Activated naive CD4-positive, alpha-beta T cell treated with anti-CD3 and anti-CD28 coated beads for 36 hours (primary cell): ENCODE results near the gene BICC1. TPM values are rescaled to one million over a fixed set of nuclear protein-coding genes. Genes with fewer than 3 reads are reported as not detected.
"Not testable (repeated sequence)": the region's sequence is repeated elsewhere in the genome, so short reads cannot be mapped to it uniquely, and the experiment has no call there.

Source experiments
- CTCF ChIA-PET: fragments of 350-600 bp; sonication (Branson Sonifier 250); formaldehyde crosslinking; loops from one replicate; lab custom pipeline; 2021; ENCODE audit warnings: antibody characterized with exemption; lab: Charles Lee
- DNase-seq: peaks from one replicate; pipeline ENCODE4 v3.0.0-alpha.2; 2020
- H3K27ac Mint-ChIP-seq: one replicate; pipeline ENCODE4 v1.8.0; 2021; ENCODE audit warnings: mild to moderate bottlenecking, mixed read lengths
- H3K27me3 Mint-ChIP-seq: one replicate; pipeline ENCODE4 v1.8.0; 2021; ENCODE audit warnings: low read depth, mixed read lengths
- H3K36me3 Mint-ChIP-seq: one replicate; pipeline ENCODE4 v1.8.0; 2021; ENCODE audit warnings: low read depth, mixed read lengths
- H3K4me1 Mint-ChIP-seq: one replicate; pipeline ENCODE4 v1.8.0; 2021; ENCODE audit warnings: low read depth, mixed read lengths
- H3K4me3 Mint-ChIP-seq: one replicate; pipeline ENCODE4 v1.8.0; 2021; ENCODE audit warnings: mild to moderate bottlenecking, moderate library complexity, mixed read lengths
- H3K9me3 Mint-ChIP-seq: one replicate; pipeline ENCODE4 v1.8.0; 2021; ENCODE audit warnings: mixed read lengths
- intact Hi-C: fragments of 100-400 bp; cut with micrococcal nuclease; formaldehyde crosslinking; loops from one replicate; pipeline ENCODE4 v1.15.1; 2023
- total RNA-seq, 2 experiments: library from RNA; stranded (reverse); gene quantifications; one replicate each; pipeline ENCODE4 v1.2.3, GENCODE V29; 2021

Gene BICC1
- total RNA-seq, 2 experiments from 2014 or later = not detected

- H3K27me3 Mint-ChIP-seq = peaks cover 2% of the 10 kb centered on the region
- no peaks in the 10 kb centered on the region for H3K36me3 Mint-ChIP-seq
- intact Hi-C loops = no loop called here
These were observed 331.1 kb downstream of the BICC1 start for GRCh38 chr10:58843760-58844159.

GRCh38 chr10:58844680-58845079 is 332.0 kb downstream of the BICC1 start:
- Mint-ChIP-seq H3K9me3 (no peaks in the 10 kb centered on the region), H3K4me3 (no peak overlapping the region), H3K36me3 (no peaks in the 10 kb centered on the region), H3K27me3 (peaks cover 2% of the 10 kb centered on the region), H3K27ac (no peak overlapping the region), H3K4me1 (no peaks in the 10 kb centered on the region)
- intact Hi-C loops = no loop called here
- no peak for DNase-seq
- CTCF ChIA-PET = no interaction called here

More at GRCh38 chr10:58843760-58844159, 331.1 kb downstream of the BICC1 start:
- H3K27ac Mint-ChIP-seq = no peak overlapping the region
- no peaks in the 10 kb centered on the region for H3K9me3 Mint-ChIP-seq
- CTCF ChIA-PET = no interaction called here
- H3K4me3 Mint-ChIP-seq = no peak overlapping the region
- H3K4me1 Mint-ChIP-seq = no peaks in the 10 kb centered on the region
- DNase-seq = no peak

DNA sequence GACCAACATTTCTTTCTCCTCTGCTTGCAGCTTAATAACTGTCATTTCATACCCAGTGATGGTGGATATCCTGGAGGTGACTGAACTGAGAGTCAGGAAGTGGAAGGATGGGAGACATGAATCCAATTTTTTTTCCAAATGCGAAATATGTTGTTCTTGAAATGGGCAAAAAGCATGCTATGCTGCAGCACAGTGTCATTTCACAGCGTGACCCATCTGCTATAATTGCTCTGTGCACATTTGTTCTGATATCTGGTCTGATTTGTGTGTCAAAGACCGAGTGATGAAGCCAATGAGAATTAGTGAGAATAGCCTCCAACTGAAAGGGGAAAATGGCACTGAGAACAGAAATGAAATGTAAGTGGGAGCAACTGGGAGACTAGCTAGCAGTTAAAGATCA is 334.2 kb downstream of the BICC1 start:
- CTCF ChIA-PET = no interaction called here
- no peak for DNase-seq
- H3K9me3 Mint-ChIP-seq = no peaks in the 10 kb centered on the region
- intact Hi-C loops = no loop called here
- H3K27me3 Mint-ChIP-seq = no peaks in the 10 kb centered on the region
- H3K27ac Mint-ChIP-seq = no peak overlapping the region
- no peak overlapping the region for H3K4me3 Mint-ChIP-seq
- no peaks in the 10 kb centered on the region for H3K4me1 Mint-ChIP-seq
- no peaks in the 10 kb centered on the region for H3K36me3 Mint-ChIP-seq

DNA sequence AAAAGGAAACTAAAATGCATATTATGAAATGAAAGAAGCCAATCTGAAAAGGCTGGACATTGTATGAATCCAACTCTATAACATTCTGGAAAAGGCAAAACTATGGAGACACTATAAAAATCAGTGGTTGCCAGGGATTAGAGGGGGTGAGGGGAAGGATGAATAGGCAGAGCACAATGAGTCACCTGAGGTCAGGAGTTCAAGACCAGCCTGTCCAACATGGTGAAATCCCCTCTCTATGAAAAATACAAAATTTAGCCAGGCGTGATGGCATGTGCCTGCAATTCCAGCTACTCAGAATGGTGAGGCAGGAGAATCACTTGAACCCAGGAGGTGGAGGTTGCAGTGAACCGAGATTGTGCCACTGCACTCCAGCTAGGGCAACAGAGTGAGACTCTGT is 338.9 kb downstream of the BICC1 start:
- H3K27ac Mint-ChIP-seq = no peak overlapping the region
- H3K36me3 Mint-ChIP-seq = no peaks in the 10 kb centered on the region
- no peak for DNase-seq
- H3K27me3 Mint-ChIP-seq = no peaks in the 10 kb centered on the region
- intact Hi-C loops = no loop called here
- H3K4me3 Mint-ChIP-seq = no peak overlapping the region
- no peaks in the 10 kb centered on the region for H3K9me3 Mint-ChIP-seq
- no peaks in the 10 kb centered on the region for H3K4me1 Mint-ChIP-seq
- CTCF ChIA-PET = no interaction called here

GRCh38 chr10:58853668-58854067 is 341.0 kb downstream of the BICC1 start:
- no peaks in the 10 kb centered on the region for H3K4me1 Mint-ChIP-seq
- peaks cover 6% of the 10 kb centered on the region for H3K9me3 Mint-ChIP-seq
- H3K4me3 Mint-ChIP-seq = no peak overlapping the region
- no peak for DNase-seq
- no peak overlapping the region for H3K27ac Mint-ChIP-seq
- intact Hi-C loops = no loop called here
- no peaks in the 10 kb centered on the region for H3K27me3 Mint-ChIP-seq
- CTCF ChIA-PET = no interaction called here
- no peaks in the 10 kb centered on the region for H3K36me3 Mint-ChIP-seq

DNA sequence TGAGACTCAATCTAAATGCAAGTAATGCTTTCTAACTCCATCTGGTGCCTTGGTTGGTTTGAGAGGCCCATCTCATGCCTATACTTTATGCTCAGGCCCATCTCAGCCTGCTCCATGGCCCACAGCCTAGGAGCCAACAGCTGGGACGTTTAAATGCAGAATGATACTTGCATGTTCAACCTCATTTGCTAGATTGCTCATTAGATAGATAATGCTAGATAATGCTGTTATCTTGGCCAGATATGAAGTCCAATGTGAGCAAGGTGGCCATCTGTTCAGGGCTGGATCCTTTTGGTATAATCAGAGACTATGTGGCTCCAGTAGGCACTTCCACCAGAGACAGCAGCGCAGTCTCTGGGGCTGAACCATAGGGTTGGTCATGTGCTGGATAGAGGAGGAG is 342.1 kb downstream of the BICC1 start:
- DNase-seq = no peak
- CTCF ChIA-PET = no interaction called here
- Mint-ChIP-seq H3K27ac (no peak overlapping the region), H3K4me3 (no peak overlapping the region), H3K27me3 (no peaks in the 10 kb centered on the region), H3K9me3 (peaks cover 8% of the 10 kb centered on the region), H3K4me1 (no peaks in the 10 kb centered on the region), H3K36me3 (no peaks in the 10 kb centered on the region)
- intact Hi-C loops = no loop called here

DNA sequence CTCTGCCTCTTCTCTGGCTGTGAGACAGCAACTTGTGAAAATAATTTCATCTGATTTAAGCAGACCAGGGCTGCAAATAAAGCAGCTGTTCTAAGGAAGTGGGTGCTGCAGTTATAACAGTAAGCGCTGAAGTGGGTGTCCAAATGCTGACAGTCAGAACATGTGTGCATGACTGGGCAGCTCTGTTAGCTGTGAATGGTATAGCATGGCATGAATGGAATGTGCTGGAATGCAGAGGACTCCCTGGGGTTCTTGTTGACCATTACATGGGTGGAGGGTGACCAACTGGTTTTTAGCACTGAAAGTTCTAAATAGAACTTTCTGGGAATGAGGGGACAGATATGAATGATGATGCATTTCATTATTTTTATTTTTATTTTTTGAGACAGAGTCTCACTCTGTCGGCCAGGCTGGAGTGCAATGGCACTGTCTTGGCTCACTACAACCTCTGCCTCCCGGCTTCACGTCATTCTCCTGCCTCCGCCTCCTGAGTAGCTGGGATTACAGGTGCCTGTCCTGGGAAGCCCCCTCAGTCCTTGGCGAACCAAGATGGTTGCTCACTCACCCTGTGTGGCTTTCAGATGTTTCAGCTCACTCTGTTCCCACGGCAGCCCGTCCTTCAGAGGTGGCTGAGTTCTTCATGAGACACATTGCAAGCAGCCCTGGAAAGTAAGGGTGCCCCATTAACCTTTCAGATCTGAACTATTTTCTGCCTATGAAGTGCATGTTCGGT is 344.0 kb downstream of the BICC1 start:
- intact Hi-C loops = no loop called here
- CTCF ChIA-PET = no interaction called here
- no peak for DNase-seq
- Mint-ChIP-seq H3K36me3 (no peaks in the 10 kb centered on the region), H3K27me3 (no peaks in the 10 kb centered on the region), H3K9me3 (peaks cover 8% of the 10 kb centered on the region), H3K4me3 (no peak overlapping the region), H3K4me1 (no peaks in the 10 kb centered on the region), H3K27ac (no peak overlapping the region)

- CTCF ChIA-PET = no interaction called here
- DNase-seq = no peak
- no peak overlapping the region for H3K27ac Mint-ChIP-seq
- no peaks in the 10 kb centered on the region for H3K27me3 Mint-ChIP-seq
- H3K9me3 Mint-ChIP-seq = peaks cover 8% of the 10 kb centered on the region
- H3K36me3 Mint-ChIP-seq = no peaks in the 10 kb centered on the region
- no peak overlapping the region for H3K4me3 Mint-ChIP-seq
- H3K4me1 Mint-ChIP-seq = no peaks in the 10 kb centered on the region
- intact Hi-C loops = no loop called here
These were observed 344.7 kb downstream of the BICC1 start for GRCh38 chr10:58857251-58857805.

DNA sequence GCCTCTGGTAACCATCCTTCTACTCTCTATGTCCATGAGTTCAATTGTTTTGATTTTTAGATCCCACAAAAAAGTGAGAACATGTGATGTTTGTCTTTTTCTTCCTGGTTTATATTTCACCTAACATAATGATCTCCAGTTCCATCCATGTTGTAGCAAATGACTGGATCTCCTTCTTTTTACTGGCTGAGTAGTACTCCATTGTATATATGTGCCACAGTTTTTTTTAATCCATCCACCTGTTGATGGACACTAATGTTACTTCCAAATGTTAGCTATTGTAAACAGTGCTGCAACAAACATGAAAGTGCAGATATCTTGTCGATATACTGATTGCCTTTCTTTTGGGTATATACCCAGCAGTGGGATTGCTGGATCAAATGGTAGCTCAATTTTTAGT is 345.5 kb downstream of the BICC1 start:
- H3K27me3 Mint-ChIP-seq, intact Hi-C loops, DNase-seq, H3K36me3 Mint-ChIP-seq, H3K4me1 Mint-ChIP-seq, H3K9me3 Mint-ChIP-seq, CTCF ChIA-PET, H3K27ac Mint-ChIP-seq, H3K4me3 Mint-ChIP-seq: not testable (repeated sequence)

DNA sequence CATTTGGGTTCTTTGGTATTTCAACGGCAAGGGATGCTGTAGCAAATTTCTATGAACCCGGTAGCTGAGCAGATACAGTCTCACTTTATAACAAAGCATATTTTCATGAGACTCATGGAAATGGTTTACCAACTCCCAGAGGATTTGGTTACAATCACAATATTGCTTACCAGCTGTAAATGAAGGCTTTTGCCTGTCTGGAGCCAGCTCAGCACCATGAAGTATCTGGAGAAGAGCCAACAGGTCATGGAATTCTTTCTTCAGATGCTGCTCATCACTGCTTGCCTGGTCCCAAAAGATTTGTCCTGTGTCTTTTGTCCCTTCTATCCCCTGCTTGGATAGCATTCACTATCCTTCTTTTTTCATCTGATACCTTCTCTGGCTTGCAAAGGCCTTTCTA is 346.9 kb downstream of the BICC1 start:
- intact Hi-C loops = no loop called here
- peaks cover 8% of the 10 kb centered on the region for H3K9me3 Mint-ChIP-seq
- H3K27me3 Mint-ChIP-seq = no peaks in the 10 kb centered on the region
- no peaks in the 10 kb centered on the region for H3K36me3 Mint-ChIP-seq
- H3K4me3 Mint-ChIP-seq = no peak overlapping the region
- no peaks in the 10 kb centered on the region for H3K4me1 Mint-ChIP-seq
- no peak overlapping the region for H3K27ac Mint-ChIP-seq
- DNase-seq = no peak
- CTCF ChIA-PET = no interaction called here

DNA sequence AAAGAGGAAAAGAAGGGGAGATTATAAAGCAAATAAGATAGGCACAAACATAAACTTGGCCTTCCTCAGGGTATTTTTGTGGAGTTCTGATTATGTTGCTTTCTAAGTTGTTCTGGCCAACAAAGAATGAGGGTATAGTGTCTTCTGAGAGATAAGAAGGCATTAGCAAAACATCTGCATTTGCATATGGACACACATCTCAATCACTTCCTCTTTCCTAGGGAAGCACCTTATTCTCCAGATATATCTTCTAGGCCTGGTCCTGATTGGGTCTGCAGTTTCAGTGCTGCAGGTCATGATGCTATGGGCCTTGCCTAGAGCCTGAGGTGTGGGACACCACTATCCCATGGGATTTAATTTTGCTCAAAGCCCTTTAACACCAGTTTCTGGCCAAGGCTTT is 355.0 kb downstream of the BICC1 start:
- Mint-ChIP-seq H3K4me3 (no peak overlapping the region), H3K9me3 (no peaks in the 10 kb centered on the region), H3K36me3 (no peaks in the 10 kb centered on the region), H3K4me1 (no peaks in the 10 kb centered on the region), H3K27ac (no peak overlapping the region), H3K27me3 (no peaks in the 10 kb centered on the region)
- CTCF ChIA-PET = no interaction called here
- DNase-seq = no peak
- intact Hi-C loops = no loop called here

- CTCF ChIA-PET = no interaction called here
- DNase-seq = no peak
- H3K27ac Mint-ChIP-seq = no peak overlapping the region
- no peaks in the 10 kb centered on the region for H3K4me1 Mint-ChIP-seq
- no peaks in the 10 kb centered on the region for H3K27me3 Mint-ChIP-seq
- no peak overlapping the region for H3K4me3 Mint-ChIP-seq
- H3K9me3 Mint-ChIP-seq = no peaks in the 10 kb centered on the region
- no peaks in the 10 kb centered on the region for H3K36me3 Mint-ChIP-seq
- intact Hi-C loops = no loop called here
These were observed 356.2 kb downstream of the BICC1 start for GRCh38 chr10:58868736-58869435.

DNA sequence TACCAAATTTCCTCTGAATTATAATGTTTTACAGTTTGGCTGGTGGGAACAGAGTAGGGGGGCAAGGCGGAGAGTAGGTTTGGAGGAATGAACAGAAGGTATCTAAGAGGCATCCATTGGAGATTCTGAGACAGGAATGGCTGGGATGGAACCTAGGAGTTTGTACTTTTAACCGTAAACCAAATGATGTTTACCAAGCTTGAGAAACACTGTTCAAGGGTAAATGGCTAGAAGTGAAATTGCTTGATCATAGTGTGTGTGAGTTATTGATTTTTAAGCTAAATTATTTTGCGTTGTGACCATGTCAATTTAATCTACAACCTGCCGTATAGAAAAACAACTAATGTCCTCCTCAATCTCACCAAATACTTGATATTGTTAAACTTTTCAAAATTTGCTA is 357.4 kb downstream of the BICC1 start:
- Mint-ChIP-seq H3K4me3 (no peak overlapping the region), H3K9me3 (no peaks in the 10 kb centered on the region), H3K36me3 (no peaks in the 10 kb centered on the region), H3K27ac (no peak overlapping the region), H3K27me3 (no peaks in the 10 kb centered on the region), H3K4me1 (no peaks in the 10 kb centered on the region)
- DNase-seq = no peak
- CTCF ChIA-PET = no interaction called here
- intact Hi-C loops = no loop called here
